ENCODE data around the gene TRHDE. TPM values are rescaled to one million over a fixed set of nuclear protein-coding genes. Genes with fewer than 3 reads are reported as not detected.

Gene TRHDE
- total RNA-seq, 2 experiments from 2014 or later, result not detected

DNA sequence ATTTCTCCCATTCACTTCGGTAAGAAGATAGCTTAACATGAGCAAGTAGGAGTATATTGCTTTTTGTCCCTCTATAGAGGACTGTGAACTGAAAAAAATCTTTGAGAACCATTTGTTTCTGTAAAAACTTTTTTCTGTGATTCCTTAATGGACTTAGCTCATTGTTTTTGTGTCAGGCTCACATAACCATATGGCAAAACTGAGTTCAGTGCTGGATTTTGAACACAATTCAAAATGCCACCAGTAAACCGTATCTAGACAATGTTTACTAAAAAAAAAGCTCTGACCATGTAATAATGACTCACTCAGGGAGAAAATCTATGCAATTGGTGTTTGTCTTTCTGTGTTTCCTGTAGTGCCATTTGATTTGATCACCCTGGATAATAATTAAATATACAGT is 5.2 kb downstream of the TRHDE start:
- ChIA-PET POLR2A (no interaction called here), CTCF (no interaction called here)
- no peak for DNase-seq
- H3K36me3 Mint-ChIP-seq (ENCODE audit: low read depth), result no peaks in the 10 kb centered on the region
- no peaks in the 10 kb centered on the region for H3K4me1 Mint-ChIP-seq
- H3K9me3 Mint-ChIP-seq, result no peaks in the 10 kb centered on the region
- no peak overlapping the region for H3K4me3 Mint-ChIP-seq
- H3K27me3 Mint-ChIP-seq, result peaks cover 18% of the 10 kb centered on the region
- no peak overlapping the region for H3K27ac Mint-ChIP-seq

- Mint-ChIP-seq H3K27ac (no peak overlapping the region), H3K9me3 (no peaks in the 10 kb centered on the region), H3K4me3 (no peak overlapping the region), H3K36me3 (ENCODE audit: low read depth) (no peaks in the 10 kb centered on the region), H3K27me3 (peaks cover 11% of the 10 kb centered on the region), H3K4me1 (no peaks in the 10 kb centered on the region)
- ChIA-PET POLR2A (no interaction called here), CTCF (no interaction called here)
- no peak for DNase-seq
These were observed 6.7 kb downstream of the TRHDE start for GRCh38 chr12:72278894-72279293.

DNA sequence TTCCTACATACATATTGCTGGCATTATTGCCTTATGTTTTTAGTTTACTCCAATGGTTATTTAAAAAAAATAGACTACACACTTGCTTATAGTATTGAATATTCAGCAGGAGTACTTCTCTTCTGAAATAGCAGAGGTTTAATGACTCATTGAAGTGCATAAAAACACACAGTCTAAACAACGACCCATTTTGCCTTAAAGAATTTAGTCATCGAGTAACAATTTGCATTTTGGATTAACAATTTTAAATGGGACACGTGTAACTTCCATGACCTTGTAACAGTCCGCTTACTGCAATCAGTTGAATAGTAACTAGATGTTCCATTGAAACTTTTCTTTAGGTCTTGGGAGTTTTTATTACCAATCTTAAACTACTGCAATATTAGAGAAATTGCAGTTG is 9.0 kb downstream of the TRHDE start:
- no peaks in the 10 kb centered on the region for H3K36me3 Mint-ChIP-seq (ENCODE audit: low read depth)
- POLR2A ChIA-PET, result no interaction called here
- CTCF ChIA-PET, result no interaction called here
- DNase-seq, result no peak
- H3K9me3 Mint-ChIP-seq, result no peaks in the 10 kb centered on the region
- H3K27ac Mint-ChIP-seq, result no peak overlapping the region
- no peak overlapping the region for H3K4me3 Mint-ChIP-seq
- H3K4me1 Mint-ChIP-seq, result no peaks in the 10 kb centered on the region
- H3K27me3 Mint-ChIP-seq, result no peaks in the 10 kb centered on the region

- CTCF ChIA-PET, result no interaction called here
- POLR2A ChIA-PET, result no interaction called here
- no peaks in the 10 kb centered on the region for H3K27me3 Mint-ChIP-seq
- H3K9me3 Mint-ChIP-seq, result no peaks in the 10 kb centered on the region
- no peaks in the 10 kb centered on the region for H3K36me3 Mint-ChIP-seq (ENCODE audit: low read depth)
- H3K4me1 Mint-ChIP-seq, result no peaks in the 10 kb centered on the region
- H3K27ac Mint-ChIP-seq, result no peak overlapping the region
- no peak overlapping the region for H3K4me3 Mint-ChIP-seq
- DNase-seq, result no peak
These were observed 10.6 kb downstream of the TRHDE start for GRCh38 chr12:72282721-72283120.

DNA sequence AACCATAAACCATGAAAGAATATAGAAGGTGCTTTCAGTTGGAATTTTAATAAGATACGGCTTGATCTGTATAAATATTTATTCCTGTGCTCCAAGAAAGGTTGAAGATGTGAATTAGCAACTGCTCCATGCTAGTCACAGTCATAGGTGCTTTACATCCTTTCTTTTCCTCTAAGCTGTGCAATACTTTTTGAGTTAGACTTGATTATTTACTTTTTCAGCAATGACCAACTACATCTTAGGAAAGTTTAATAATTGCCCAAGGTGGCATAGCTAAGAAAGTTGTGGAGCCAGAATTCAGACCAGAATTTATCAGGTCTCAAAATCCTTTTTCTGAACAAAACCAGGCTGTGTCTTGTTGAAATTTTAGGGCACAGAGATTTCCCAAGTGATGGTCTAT is 13.7 kb downstream of the TRHDE start:
- Mint-ChIP-seq H3K36me3 (ENCODE audit: low read depth) (no peaks in the 10 kb centered on the region), H3K27ac (no peak overlapping the region), H3K4me3 (no peak overlapping the region), H3K4me1 (no peaks in the 10 kb centered on the region), H3K9me3 (no peaks in the 10 kb centered on the region), H3K27me3 (no peaks in the 10 kb centered on the region)
- POLR2A ChIA-PET, result no interaction called here
- CTCF ChIA-PET, result no interaction called here
- DNase-seq, result no peak

DNA sequence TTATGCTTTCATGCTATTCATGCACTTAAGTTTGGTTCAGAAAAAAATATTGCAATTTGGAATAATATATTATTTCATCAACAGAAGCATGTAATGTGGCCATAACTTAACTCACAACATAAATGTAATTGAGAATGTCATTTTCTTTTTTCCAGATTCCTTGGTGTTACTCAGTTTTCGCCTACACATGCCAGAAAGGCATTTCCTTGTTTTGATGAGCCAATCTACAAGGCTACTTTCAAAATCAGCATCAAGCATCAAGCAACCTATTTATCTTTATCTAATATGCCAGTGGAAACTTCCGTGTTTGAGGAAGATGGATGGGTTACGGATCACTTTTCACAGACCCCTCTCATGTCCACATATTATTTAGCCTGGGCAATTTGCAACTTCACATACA is 14.4 kb downstream of the TRHDE start:
- Mint-ChIP-seq H3K36me3 (ENCODE audit: low read depth) (no peaks in the 10 kb centered on the region), H3K27me3 (no peaks in the 10 kb centered on the region), H3K4me3 (no peak overlapping the region), H3K4me1 (no peaks in the 10 kb centered on the region), H3K9me3 (no peaks in the 10 kb centered on the region), H3K27ac (no peak overlapping the region)
- ChIA-PET POLR2A (no interaction called here), CTCF (no interaction called here)
- DNase-seq, result no peak

- POLR2A ChIA-PET, result no interaction called here
- H3K36me3 Mint-ChIP-seq (ENCODE audit: low read depth), result no peaks in the 10 kb centered on the region
- H3K27me3 Mint-ChIP-seq, result no peaks in the 10 kb centered on the region
- no peak for DNase-seq
- H3K4me3 Mint-ChIP-seq, result no peak overlapping the region
- H3K27ac Mint-ChIP-seq, result no peak overlapping the region
- no peaks in the 10 kb centered on the region for H3K4me1 Mint-ChIP-seq
- CTCF ChIA-PET, result no interaction called here
- no peaks in the 10 kb centered on the region for H3K9me3 Mint-ChIP-seq
These were observed 16.3 kb downstream of the TRHDE start for GRCh38 chr12:72288436-72288835.

DNA sequence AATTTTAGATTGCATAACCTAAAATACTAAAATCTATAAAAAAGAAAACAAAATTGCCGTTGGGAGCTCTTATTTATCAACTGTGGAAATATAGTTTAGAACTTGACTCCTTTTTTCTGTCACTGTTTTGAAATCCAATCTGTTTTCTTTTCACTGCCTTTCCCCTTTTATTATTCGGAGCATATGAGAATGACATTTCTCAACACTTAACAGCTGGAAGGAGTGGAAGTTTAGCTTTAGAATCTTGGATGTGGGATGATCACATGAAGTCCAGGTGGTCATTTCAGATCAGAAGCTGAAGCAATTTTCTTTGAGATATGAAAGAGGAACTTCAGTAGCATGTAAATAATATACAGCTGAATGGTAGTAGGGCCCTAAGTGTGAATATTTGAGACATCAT is 16.7 kb downstream of the TRHDE start:
- Mint-ChIP-seq H3K4me3 (no peak overlapping the region), H3K4me1 (no peaks in the 10 kb centered on the region), H3K9me3 (no peaks in the 10 kb centered on the region), H3K27ac (no peak overlapping the region), H3K36me3 (ENCODE audit: low read depth) (no peaks in the 10 kb centered on the region), H3K27me3 (no peaks in the 10 kb centered on the region)
- CTCF ChIA-PET, result no interaction called here
- DNase-seq, result no peak
- POLR2A ChIA-PET, result no interaction called here

GRCh38 chr12:72289633-72290032 is 17.5 kb downstream of the TRHDE start:
- DNase-seq, result no peak
- Mint-ChIP-seq H3K27ac (no peak overlapping the region), H3K27me3 (no peaks in the 10 kb centered on the region), H3K36me3 (ENCODE audit: low read depth) (no peaks in the 10 kb centered on the region), H3K4me3 (no peak overlapping the region), H3K4me1 (no peaks in the 10 kb centered on the region), H3K9me3 (no peaks in the 10 kb centered on the region)
- POLR2A ChIA-PET, result no interaction called here
- CTCF ChIA-PET, result no interaction called here

DNA sequence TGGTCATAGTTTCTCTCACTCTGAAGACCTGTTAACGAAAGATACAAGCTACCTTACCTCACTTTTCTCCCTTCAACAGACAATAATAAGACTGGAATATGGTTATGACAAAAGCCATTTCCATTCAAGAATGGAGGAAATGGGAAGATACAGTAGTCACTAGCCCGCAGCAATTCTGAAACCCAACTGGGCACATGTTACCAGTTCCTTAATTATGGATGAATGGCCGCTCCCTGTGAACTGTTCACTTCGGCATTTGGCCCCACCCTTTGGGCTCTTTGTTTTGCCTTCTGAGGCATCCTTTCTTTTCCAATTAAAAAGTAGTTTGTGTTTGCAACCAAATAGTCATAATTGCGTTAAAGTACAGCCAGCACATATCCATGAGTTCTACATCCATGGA is 19.0 kb downstream of the TRHDE start:
- Mint-ChIP-seq H3K9me3 (no peaks in the 10 kb centered on the region), H3K27me3 (no peaks in the 10 kb centered on the region), H3K4me1 (no peaks in the 10 kb centered on the region), H3K27ac (no peak overlapping the region), H3K4me3 (no peak overlapping the region), H3K36me3 (ENCODE audit: low read depth) (no peaks in the 10 kb centered on the region)
- ChIA-PET CTCF (no interaction called here), POLR2A (no interaction called here)
- DNase-seq, result no peak

GRCh38 chr12:72293701-72294100 is 21.5 kb downstream of the TRHDE start:
- H3K9me3 Mint-ChIP-seq, result no peaks in the 10 kb centered on the region
- no peaks in the 10 kb centered on the region for H3K36me3 Mint-ChIP-seq (ENCODE audit: low read depth)
- no peak overlapping the region for H3K4me3 Mint-ChIP-seq
- H3K4me1 Mint-ChIP-seq, result no peaks in the 10 kb centered on the region
- H3K27me3 Mint-ChIP-seq, result no peaks in the 10 kb centered on the region
- DNase-seq, result no peak
- POLR2A ChIA-PET, result no interaction called here
- H3K27ac Mint-ChIP-seq, result no peak overlapping the region
- CTCF ChIA-PET, result no interaction called here

DNA sequence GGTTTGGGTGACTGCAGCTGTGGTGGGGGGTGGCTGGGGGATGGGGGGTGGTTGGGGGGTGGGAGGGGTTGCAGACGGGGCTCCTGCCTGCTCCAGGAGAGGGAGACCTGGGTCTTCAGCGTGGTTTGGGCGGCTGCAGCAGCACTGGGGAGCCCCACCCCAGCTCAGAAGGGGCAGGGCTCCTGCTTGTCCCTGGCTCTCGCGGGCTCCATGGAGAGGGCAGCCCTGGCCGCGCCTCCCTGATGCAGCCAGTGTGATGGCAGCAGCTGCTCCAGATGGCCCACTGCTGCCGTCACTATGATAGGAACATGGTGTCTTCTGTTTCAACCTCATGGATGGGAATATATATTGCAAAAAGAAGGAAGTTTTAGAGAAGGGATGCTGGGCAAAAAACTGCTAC is 22.9 kb downstream of the TRHDE start:
- ChIA-PET POLR2A (no interaction called here), CTCF (no interaction called here)
- Mint-ChIP-seq H3K27me3 (no peaks in the 10 kb centered on the region), H3K4me3 (no peak overlapping the region), H3K9me3 (no peaks in the 10 kb centered on the region), H3K27ac (no peak overlapping the region), H3K4me1 (no peaks in the 10 kb centered on the region), H3K36me3 (ENCODE audit: low read depth) (no peaks in the 10 kb centered on the region)
- DNase-seq, result no peak

DNA sequence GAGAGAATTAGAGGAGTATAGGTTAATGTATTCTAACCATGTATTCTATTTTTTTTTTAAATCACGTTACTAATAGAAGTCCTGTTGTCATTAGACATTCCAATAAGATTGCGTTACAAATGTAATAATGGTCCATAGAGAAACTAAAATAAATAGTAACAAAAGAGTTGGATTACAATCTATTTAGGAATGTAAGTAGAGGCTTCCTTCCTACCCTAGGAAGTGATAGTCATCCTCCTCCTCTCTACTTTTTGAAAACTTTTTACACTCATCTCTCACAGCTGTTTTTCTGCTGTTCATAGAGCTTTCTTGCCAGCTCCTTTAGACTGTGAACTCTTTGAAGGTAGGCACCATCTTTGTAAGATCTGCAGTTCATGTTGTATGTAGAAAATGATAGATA is 23.6 kb downstream of the TRHDE start:
- Mint-ChIP-seq H3K27ac (no peak overlapping the region), H3K4me3 (no peak overlapping the region), H3K27me3 (no peaks in the 10 kb centered on the region), H3K4me1 (no peaks in the 10 kb centered on the region), H3K36me3 (ENCODE audit: low read depth) (no peaks in the 10 kb centered on the region), H3K9me3 (no peaks in the 10 kb centered on the region)
- no peak for DNase-seq
- ChIA-PET POLR2A (no interaction called here), CTCF (no interaction called here)

- no peak overlapping the region for H3K27ac Mint-ChIP-seq
- H3K27me3 Mint-ChIP-seq, result no peaks in the 10 kb centered on the region
- no peaks in the 10 kb centered on the region for H3K9me3 Mint-ChIP-seq
- no peak overlapping the region for H3K4me3 Mint-ChIP-seq
- ChIA-PET POLR2A (no interaction called here), CTCF (no interaction called here)
- H3K36me3 Mint-ChIP-seq (ENCODE audit: low read depth), result no peaks in the 10 kb centered on the region
- no peaks in the 10 kb centered on the region for H3K4me1 Mint-ChIP-seq
- no peak for DNase-seq
These were observed 24.2 kb downstream of the TRHDE start for GRCh38 chr12:72296389-72296788.

DNA sequence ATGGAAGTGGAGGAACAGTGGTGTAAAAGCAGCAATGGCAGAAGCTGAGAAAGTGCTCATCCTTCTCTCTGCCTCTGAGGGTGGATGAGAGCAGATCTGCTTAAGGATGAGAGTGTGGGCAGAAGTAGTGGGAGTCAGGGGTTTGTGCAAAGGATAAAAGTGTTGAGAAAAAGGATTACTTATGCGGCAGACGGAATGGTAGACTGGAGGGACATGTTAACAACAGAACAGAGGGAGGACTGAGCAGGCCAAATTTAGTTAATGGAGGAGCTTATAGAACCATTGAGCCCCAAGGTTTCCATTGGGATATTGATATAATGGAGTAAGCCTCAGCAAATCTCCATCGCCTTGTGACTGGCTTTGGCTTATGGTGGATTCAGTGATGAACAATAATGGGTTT is 25.5 kb downstream of the TRHDE start:
- H3K36me3 Mint-ChIP-seq (ENCODE audit: low read depth), result no peaks in the 10 kb centered on the region
- ChIA-PET CTCF (no interaction called here), POLR2A (no interaction called here)
- no peaks in the 10 kb centered on the region for H3K9me3 Mint-ChIP-seq
- no peak overlapping the region for H3K4me3 Mint-ChIP-seq
- no peak overlapping the region for H3K27ac Mint-ChIP-seq
- no peaks in the 10 kb centered on the region for H3K4me1 Mint-ChIP-seq
- no peak for DNase-seq
- no peaks in the 10 kb centered on the region for H3K27me3 Mint-ChIP-seq

Measured in activated CD4-positive, alpha-beta T cell treated with anti-CD3 and anti-CD28 coated beads, Interleukin-2, amount 10 ng/mL, durations not matched to agents 7 days and 5 days (primary cell).